ENCODE results near the gene SIK2.

GRCh38 chr11:111756097-111756496 lies 153.8 kb downstream of the SIK2 start:
- TF ChIP-seq TAF1 (IDR thresholded peaks at IDR 0.05; ENCODE audit: low read depth) (no peak), CTCF (IDR thresholded peaks at IDR 0.05; ENCODE audit: poor library complexity, severe bottlenecking) (no peak)

All from neural cell (in vitro differentiated cells).